Spinal cord (tissue), 10 donors: Measurements from ENCODE around the gene CHRNB4. TPM values are rescaled to one million over a fixed set of nuclear protein-coding genes. Genes with fewer than 3 reads are reported as not detected.
A peak's percentile ranks its signal among the peaks of the same experiment; 100 is the strongest.
"Not testable (repeated sequence)": the region's sequence is repeated elsewhere in the genome, so short reads cannot be mapped to it uniquely, and the experiment has no call there.

Experiments used
- DNase-seq, 6 donors: peaks; one replicate each; pipeline versions ENCODE4 v3.0.0 to v3.0.0-alpha.2; 2013 to 2015; ENCODE audit warnings: low spot score in 6 of 6, low read depth in 4 of 6
- H3K27ac ChIP-seq: one replicate; pipeline ENCODE4 v1.5.1; 2013; ENCODE audit warnings: low read depth, low read length, control low read depth
- H3K27me3 ChIP-seq: one replicate; pipeline ENCODE4 v1.6.1; 2013; ENCODE audit warnings: low read length; ENCODE audit not compliant: control insufficient read depth, insufficient read depth
- H3K36me3 ChIP-seq: one replicate; pipeline ENCODE4 v1.6.1; 2013; ENCODE audit warnings: low read length; ENCODE audit not compliant: control insufficient read depth, insufficient read depth
- H3K4me1 ChIP-seq: one replicate; pipeline ENCODE4 v1.6.1; 2013; ENCODE audit warnings: low read length; ENCODE audit not compliant: control insufficient read depth, insufficient read depth
- H3K4me3 ChIP-seq: one replicate; pipeline ENCODE4 v1.5.1; 2013; ENCODE audit warnings: low read depth, low read length, control low read depth
- H3K9me3 ChIP-seq: one replicate; pipeline ENCODE4 v1.6.1; 2013; ENCODE audit warnings: low read length; ENCODE audit not compliant: control insufficient read depth, insufficient read depth
- WGBS: methylation state at CpG from one replicate; pipeline ENCODE4 v1.1.5; 2013; ENCODE audit warnings: missing lambda C conversion rate; ENCODE audit not compliant: insufficient coverage; 5-methylcytosine and 5-hydroxymethylcytosine counted together
- long read RNA-seq, 4 donors: transcript quantifications; one replicate each; lab custom pipeline, GENCODE V29; 2026
- polyA plus RNA-seq, 2 donors: library from polyadenylated mRNA; unstranded; fragments of 120-200 nt; gene quantifications; one replicate each; pipeline ENCODE4 v1.2.1, GENCODE V29; 2013; ENCODE audit not compliant: insufficient read length in 2 of 2
- total RNA-seq, 2 donors: library from RNA; depleted of rRNA in 1 of 2; stranded (reverse); fragments of 120-200 nt in 1 of 2; fragments of >200 nt in 1 of 2; gene quantifications; one replicate each; pipeline versions ENCODE4 v1.2.3 to v1.2.4, GENCODE V29; 2013 to 2014
- donor health status: healthy.

Gene CHRNB4, protein sequence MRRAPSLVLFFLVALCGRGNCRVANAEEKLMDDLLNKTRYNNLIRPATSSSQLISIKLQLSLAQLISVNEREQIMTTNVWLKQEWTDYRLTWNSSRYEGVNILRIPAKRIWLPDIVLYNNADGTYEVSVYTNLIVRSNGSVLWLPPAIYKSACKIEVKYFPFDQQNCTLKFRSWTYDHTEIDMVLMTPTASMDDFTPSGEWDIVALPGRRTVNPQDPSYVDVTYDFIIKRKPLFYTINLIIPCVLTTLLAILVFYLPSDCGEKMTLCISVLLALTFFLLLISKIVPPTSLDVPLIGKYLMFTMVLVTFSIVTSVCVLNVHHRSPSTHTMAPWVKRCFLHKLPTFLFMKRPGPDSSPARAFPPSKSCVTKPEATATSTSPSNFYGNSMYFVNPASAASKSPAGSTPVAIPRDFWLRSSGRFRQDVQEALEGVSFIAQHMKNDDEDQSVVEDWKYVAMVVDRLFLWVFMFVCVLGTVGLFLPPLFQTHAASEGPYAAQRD
- 1 to 10 TPM in 1 of 2 donors, under 1 TPM in 1; 0.33 to 1.4 TPM for total RNA-seq
- polyA plus RNA-seq = 1 to 10 TPM; 2.9 to 3.3 TPM
- long read RNA-seq, donor 1, partial matches to known transcripts = 0 of 1 reads
- long read RNA-seq, donor 1, other reads (novel, unspliced or antisense) = 0 of 1 reads
- long read RNA-seq, donor 2 = 0 reads
- long read RNA-seq, donor 3 = 0 reads
- long read RNA-seq, donor 4 = 0 reads

DNA sequence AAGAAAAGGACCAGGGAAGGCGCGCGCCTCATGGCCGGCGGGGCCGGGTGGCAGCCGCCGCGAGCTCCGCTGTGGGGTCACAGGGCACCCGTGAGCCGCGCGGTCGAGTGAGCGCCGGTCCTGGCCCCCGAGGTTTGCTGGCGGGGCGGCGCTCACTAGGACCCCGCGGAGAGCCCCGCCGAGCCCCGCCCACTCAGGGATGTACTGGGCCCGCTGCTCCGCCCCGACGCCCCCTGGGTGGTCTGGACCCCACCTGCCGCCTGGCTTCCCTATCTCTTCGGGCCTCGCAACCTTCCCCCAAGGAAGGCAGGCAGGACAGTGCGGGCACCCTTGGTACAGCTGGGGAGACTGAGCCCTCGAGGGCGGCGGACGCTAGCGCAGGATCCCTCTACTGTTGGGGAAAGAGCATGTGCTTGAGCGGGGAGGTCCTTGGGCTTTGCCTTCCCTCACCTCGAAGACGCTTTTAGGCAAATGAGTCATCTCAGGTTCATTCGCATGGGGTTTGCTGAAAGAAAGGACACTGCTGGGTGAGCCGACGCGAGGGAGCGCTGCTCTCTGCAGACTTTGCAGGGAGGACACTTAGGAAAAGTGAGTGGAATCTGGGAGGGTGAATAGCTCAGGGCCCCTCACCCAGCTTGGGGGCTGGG lies at the start of gene CHRNB4:
Gene CHRNB4, minus strand, starts transcription at position 109 of the 647 bp plus-strand sequence. Its CDS starts 77 bp downstream, at position 32.
- peak in 2 of 6 donors; percentile 68 to 79 for DNase-seq
- peaks cover 17% of the 10 kb centered on the region for H3K27me3 ChIP-seq
- no peaks in the 10 kb centered on the region for H3K36me3 ChIP-seq
- peaks cover 18% of the 10 kb centered on the region for H3K4me1 ChIP-seq
- H3K9me3 ChIP-seq = no peaks in the 10 kb centered on the region
- H3K27ac ChIP-seq = no peak within 1 kb of the TSS
- H3K4me3 ChIP-seq = peak within 1 kb of the TSS; percentile 29
- WGBS = 3% methylated on average over 47 of the region's 47 CpGs

- Histone ChIP-seq H3K27ac (no peak overlapping the region), H3K4me3 (no peak overlapping the region), H3K4me1 (peaks cover 12% of the 10 kb centered on the region), H3K9me3 (no peaks in the 10 kb centered on the region), H3K27me3 (no peaks in the 10 kb centered on the region), H3K36me3 (no peaks in the 10 kb centered on the region)
- DNase-seq = no peak
These were observed 48.6 kb upstream of the CHRNB4 start for GRCh38 chr15:78689626-78690025.

- Histone ChIP-seq H3K4me3 (no peak overlapping the region), H3K27ac (no peak overlapping the region), H3K4me1 (peaks cover 25% of the 10 kb centered on the region), H3K27me3 (no peaks in the 10 kb centered on the region), H3K9me3 (no peaks in the 10 kb centered on the region), H3K36me3 (no peaks in the 10 kb centered on the region)
- DNase-seq = no peak
- 49% methylated on average over 8 of the region's 8 CpGs for WGBS
These were observed 44.9 kb upstream of the CHRNB4 start for GRCh38 chr15:78685925-78686324.

- 6% methylated on average over 6 of the region's 8 CpGs for WGBS
- peak in 2 of 6 donors; percentile 37 to 42 for DNase-seq
- H3K9me3 ChIP-seq = no peaks in the 10 kb centered on the region
- no peaks in the 10 kb centered on the region for H3K36me3 ChIP-seq
- no peaks in the 10 kb centered on the region for H3K27me3 ChIP-seq
- H3K27ac ChIP-seq = no peak overlapping the region
- peaks cover 31% of the 10 kb centered on the region for H3K4me1 ChIP-seq
- no peak overlapping the region for H3K4me3 ChIP-seq
These were observed 44.3 kb upstream of the CHRNB4 start for GRCh38 chr15:78685159-78685921.

DNA sequence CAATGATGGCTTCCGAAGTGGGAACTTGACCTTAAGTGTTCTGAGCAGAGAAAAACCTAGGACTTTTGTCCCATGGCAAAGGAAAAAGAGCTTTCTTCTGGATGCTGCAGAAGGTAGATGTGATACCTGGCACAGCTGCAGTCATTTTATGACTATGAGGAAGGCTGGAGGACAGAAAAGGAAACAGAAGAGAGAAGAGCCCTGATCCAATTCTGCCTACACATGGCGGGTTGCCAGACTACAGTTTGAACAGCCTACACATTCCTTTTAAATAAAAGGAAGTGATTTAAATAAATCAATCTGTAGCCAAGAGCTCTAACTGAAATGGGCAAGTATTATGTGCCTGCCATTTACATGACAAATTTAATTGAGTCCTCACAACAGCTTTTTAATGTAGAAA lies 43.6 kb upstream of the CHRNB4 start:
- DNase-seq = no peak
- H3K27ac ChIP-seq = no peak overlapping the region
- H3K36me3 ChIP-seq = no peaks in the 10 kb centered on the region
- no peaks in the 10 kb centered on the region for H3K9me3 ChIP-seq
- WGBS = 80% methylated on average over 1 of the region's 2 CpGs
- H3K4me1 ChIP-seq = peaks cover 31% of the 10 kb centered on the region
- H3K4me3 ChIP-seq = no peak overlapping the region
- no peaks in the 10 kb centered on the region for H3K27me3 ChIP-seq

- not testable (repeated sequence) for H3K9me3 ChIP-seq, H3K36me3 ChIP-seq, H3K27ac ChIP-seq, H3K4me3 ChIP-seq, H3K27me3 ChIP-seq, DNase-seq
- 98% methylated on average over 5 of the region's 8 CpGs for WGBS
- peaks cover 31% of the 10 kb centered on the region for H3K4me1 ChIP-seq
These were observed 42.6 kb upstream of the CHRNB4 start for GRCh38 chr15:78683599-78683998.

DNA sequence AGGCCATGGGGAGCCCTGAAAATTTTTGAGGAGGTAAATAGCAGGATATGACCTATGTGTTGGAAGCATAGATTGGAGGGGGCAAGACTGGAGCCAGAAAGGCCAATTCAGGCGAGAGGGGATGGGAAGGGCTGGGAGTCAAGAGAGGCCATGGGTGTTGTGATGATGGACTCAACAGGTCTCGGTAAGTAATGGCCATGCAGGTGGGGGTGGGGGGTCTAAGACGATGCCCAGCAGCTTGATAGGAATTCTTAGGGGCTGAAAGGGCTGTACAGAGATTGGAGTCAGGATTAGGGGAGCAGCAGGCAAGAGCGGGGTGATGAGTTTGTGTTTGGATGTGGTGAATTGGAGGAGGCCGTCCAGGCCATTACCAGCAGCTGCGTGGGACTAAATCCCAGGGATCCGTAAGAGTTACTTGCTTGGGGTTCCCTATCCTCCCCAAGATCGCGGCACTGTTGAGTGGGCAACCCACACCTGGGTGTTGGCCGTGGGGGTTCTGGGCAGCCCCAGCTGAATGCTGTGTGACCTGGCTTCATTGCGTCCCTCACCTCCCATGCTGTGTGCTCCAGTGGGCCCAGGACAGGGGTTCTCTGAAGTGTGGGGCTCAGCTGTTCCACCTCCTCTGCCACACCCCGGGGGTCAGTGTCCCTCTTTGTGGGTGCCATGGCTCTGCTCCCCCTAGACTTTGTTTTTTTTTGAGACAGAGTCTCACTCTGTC lies 41.8 kb upstream of the CHRNB4 start:
- H3K36me3 ChIP-seq = no peaks in the 10 kb centered on the region
- no peak for DNase-seq
- H3K27me3 ChIP-seq = no peaks in the 10 kb centered on the region
- no peaks in the 10 kb centered on the region for H3K9me3 ChIP-seq
- no peak overlapping the region for H3K4me3 ChIP-seq
- H3K4me1 ChIP-seq = peaks cover 31% of the 10 kb centered on the region
- WGBS = 93% methylated on average over 12 of the region's 12 CpGs
- no peak overlapping the region for H3K27ac ChIP-seq

GRCh38 chr15:78682004-78682651 lies 41.1 kb upstream of the CHRNB4 start:
- Histone ChIP-seq H3K9me3 (no peaks in the 10 kb centered on the region), H3K4me1 (peaks cover 31% of the 10 kb centered on the region), H3K4me3 (no peak overlapping the region), H3K27ac (no peak overlapping the region), H3K27me3 (no peaks in the 10 kb centered on the region), H3K36me3 (no peaks in the 10 kb centered on the region)
- WGBS = 59% methylated on average over 2 of the region's 5 CpGs
- no peak for DNase-seq
